Measurements from ENCODE around the gene MYRFL. TPM values are rescaled to one million over a fixed set of nuclear protein-coding genes. Genes with fewer than 3 reads are reported as not detected.

MYRFL gene
- total RNA-seq (2022; extraction: Qiagen RNA extraction), result 0.05 TPM in 2 of 5 replicates, not detected in the others

DNA sequence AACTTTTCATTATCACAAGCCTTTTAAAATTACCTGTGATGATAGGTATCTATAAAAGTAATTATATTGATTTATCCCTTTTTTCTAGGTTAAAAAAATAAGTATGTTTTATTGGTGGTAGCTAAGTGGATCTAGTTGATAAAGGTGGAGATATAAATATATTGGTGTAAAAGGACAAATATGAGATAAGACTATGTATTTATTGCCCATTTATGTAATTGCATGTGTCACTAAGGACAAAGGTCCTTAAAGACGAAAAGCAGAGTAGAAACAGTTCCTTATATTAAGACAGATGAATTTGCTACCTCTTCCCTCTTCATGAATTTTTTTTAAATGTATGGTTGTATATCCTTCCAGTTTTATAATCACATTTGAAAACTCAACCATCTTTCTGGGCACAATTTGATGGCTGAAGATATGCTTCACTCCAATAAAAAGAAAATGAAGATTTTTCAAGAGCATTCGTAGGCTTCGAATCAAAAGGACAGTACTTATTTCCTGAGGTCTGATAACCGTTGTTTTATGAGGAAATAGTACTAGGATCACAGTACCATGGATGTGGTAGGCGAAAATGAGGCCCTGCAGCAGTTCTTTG lies at the start of gene MYRFL:
MYRFL (plus strand) TSS at position 262 of the 595 bp plus-strand sequence; CDS start at position 553, 291 bp downstream.

Other genes starting within 250 kb of the MYRFL start
- 262 to 357 TPM (median 272 TPM) in 5 replicates for gene CCT2, start 239.8 kb upstream of the MYRFL start, total RNA-seq (2022; extraction: Qiagen RNA extraction)
- not detected in 5 replicates for gene LRRC10, start 214.3 kb upstream of the MYRFL start, total RNA-seq (2022; extraction: Qiagen RNA extraction)
- 0.82 to 1.7 TPM (median 1.2 TPM) in 5 replicates for gene BEST3, start 125.9 kb upstream of the MYRFL start, total RNA-seq (2022; extraction: Qiagen RNA extraction)
- gene RAB3IP, start 86.4 kb upstream of the MYRFL start, total RNA-seq (2022; extraction: Qiagen RNA extraction), result 12.1 to 17.9 TPM (median 14.0 TPM) in 5 replicates